HG03095 (cell line): Measurements from ENCODE around the gene PVALB.
A peak's percentile ranks its signal among the peaks of the same experiment; 100 is the strongest.

Source experiments
- ATAC-seq: cut with Tn5 transposase; IDR thresholded peaks from one replicate; pipeline ENCODE4 v1.9.1; 2021; ENCODE audit warnings: moderate library complexity; ENCODE audit not compliant: unreplicated experiment

PVALB gene

DNA sequence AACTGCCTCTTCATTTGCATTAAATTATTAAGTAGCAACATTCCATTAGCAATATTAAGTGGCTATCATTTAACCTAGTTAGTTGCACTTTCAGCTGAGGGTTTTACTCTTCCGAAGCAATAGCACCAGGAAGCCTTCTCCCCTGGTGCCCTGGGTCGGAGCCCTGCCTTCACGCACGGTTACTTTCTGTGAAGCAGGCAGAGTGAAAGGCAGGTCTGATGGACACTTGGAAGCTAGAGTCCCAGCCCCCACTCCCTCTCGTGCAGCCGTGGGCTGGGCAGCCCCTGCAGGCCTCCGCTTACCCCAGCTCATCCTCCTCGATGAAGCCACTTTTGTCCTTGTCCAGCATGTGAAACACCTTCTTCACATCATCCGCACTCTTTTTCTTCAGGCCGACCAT lies 2.0 kb downstream of the PVALB start:
- ATAC-seq: no peak

DNA sequence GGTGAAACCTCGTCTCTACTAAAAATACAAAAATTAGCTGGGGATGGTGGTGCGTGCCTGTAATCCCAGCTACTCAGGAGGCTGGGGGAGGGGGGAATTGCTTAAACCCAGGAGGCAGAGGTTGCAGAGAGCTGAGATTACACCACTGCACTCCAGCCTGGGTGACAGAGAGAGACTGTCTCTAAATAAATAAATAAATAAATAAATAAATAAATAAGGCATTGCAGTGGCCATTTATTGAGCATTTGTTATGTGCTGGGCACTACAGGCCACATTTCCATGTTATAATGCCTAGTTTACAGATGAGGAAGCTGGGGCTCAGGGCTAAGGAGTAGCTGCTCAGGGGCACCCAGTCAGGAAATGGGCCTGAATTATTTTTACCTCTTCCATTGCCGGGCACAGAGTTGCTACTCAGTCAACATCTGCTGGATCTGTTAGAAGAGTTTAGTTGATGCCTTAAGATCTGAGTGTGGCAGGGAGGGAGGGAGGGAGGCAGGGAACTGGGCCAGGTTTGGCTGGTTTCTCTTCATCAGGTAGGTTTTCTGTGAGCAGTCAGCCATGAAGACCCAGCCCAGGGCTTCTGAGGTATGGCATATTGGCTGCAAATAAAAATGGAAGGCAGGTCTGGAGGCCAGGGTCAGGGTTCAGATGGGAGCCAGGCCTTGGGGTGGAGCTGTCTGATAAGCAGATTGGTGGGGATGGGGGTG lies 5.6 kb downstream of the PVALB start:
- no peak for ATAC-seq

DNA sequence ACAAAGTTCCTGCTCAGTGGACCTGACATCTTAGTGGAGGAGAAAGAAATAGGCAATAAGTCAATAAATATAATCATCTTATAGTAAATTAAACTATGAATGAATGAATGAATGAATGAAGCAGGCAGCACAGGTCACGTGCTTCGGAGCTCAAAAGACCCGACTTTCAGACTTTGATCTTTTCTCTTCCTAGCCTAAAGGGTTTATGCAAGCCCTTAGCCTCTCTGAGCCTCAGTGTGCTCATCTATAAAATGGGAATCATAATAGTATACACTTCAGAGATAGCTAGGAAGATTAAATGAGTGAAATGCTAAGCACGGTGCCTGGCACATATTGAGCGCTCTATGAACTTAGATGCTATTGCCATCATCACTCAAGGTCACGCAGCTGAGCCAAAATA lies 7.5 kb downstream of the PVALB start:
- ATAC-seq: no peak

DNA sequence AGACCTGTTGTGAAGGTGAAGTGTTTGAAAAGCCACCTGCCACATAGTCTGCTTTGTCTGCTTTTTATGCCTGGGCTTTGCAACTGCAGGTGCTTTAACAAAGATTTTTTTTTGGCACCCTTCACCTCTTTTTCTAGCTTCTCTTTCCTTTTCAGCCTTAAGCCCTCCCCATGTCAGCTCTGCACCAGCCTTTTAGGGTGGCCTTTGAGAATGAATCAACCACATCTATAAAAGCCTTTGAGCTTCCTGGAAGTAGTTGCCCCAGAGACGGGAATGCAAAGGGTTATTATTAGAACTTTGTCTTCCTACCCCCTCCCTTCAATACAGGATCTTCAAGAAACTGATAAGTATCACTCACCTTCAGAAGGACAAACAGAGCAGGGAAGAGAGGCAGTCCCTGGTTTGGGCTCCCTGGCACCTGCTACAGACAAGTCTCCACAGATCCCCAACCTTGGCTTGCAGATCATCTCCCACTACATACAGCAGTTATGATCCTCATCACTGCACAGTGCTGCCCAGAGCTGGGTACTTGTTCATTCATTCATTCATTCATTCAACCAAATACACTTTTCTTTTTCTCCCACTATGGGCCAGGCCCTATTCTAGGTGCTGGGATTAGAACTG lies 8.0 kb downstream of the PVALB start:
- ATAC-seq: no peak

DNA sequence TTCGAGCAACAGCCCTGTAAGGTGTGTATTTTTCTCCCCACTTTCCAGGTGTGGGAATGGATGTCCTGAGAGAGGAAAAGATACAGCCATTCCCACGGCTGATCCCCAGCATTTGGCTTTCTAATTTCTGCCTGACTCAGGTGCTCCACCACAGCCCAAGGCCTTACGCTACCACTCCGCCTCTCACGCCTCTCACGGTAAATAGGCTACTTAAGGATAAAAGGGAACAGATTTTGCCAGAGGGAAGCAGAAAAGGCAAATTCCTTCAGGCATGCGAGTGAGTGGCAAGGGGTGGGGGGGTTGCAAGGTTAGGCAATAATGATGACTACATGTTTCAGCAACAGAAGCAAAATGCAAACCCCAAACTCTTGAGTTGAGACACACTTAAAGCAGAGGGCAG lies 9.2 kb downstream of the PVALB start:
- no peak for ATAC-seq

DNA sequence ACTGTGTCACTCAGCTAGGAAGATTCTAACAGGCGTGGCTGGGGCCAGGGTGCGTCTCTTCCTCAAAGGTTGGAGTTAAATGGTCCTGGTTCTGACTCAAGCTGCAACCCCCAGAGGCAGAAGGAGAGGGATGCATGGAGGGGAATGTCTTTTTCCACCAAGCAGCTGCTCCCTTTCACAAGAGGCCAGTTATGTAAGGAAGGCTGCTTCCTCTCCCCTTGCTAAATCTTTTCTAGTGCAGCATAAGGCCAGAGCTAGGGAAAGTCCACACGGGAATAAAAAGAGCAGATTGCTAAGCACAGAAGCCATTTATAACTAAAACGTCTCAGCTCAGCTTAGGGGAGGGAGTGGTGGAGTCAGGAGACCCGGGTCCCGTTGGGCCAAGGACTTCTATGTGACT lies 10.0 kb downstream of the PVALB start:
- no peak for ATAC-seq

DNA sequence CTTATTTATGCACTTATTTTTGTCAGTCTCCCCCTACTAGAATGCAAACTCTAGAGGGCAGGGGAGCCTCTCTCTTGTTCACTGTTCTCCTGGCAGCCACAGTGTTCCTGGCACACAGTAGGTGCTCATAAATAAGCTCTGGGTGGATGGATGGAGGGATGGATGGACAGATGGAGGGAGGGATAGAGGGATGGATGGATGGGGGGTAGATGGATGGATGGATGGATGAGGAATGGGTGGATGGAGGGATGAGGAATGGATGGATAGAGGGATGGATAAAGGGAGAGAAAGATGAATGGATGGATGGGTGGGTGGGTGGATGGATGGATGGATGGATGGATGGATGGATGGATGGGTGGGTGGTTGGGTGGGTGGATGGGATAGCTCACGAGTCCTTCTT lies 13.5 kb downstream of the PVALB start:
- no peak for ATAC-seq

DNA sequence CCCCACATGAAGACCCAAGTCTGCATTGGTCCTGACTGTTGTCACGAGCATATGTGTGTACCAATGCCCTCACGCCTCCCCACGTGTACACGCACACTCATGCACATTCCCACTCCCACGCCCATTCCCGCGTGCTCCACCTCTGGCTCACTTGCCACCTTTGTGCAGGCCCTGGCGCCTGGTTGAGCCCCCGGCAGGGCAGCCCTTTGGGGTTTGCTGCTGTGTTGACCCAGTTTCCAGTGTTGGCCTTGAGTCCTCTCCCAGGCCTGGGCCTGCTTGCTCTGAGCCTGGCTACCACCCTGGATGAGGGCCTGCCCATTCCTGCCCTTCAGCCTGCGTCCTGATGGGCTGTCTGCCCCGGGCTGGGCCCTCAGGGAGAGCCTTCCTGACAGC lies 18.2 kb downstream of the PVALB start:
- no peak for ATAC-seq

DNA sequence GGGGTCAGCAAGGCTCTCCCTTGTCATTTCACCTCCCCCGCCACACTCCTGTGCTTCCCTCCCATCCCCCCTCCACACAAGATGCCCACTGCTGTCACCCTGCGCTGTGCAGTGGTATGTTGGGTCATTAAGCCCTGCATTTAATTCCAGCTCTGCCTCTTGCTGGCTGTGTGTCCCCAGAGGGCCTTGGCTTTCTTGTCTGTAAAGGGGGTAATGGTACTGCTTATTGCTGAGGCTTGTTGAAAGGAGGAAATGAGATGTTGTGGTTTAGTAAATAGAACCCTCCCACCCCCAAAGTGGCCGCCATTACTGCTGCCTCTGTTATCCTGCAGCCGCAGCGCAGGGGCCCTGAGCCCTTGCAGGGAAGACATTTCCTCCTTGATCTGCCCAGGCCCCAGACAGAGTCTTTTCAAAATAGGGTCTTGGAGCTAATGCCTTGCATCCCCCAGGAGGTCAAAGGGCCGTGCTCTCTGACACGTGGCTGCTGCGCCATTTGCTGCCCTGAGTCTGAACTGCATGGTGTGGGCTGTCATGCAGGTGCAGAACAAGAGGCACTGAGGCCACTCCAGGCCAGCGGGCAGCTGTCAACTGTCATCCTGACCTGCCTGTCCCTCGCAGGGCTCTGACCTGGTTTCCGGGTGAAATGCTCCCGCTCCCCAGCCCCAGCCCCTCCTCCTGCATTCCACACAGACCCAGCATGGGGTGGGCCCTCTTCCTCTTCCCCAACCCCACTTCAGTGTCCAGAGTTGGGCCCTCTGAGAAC lies 18.7 kb downstream of the PVALB start:
- no peak for ATAC-seq

DNA sequence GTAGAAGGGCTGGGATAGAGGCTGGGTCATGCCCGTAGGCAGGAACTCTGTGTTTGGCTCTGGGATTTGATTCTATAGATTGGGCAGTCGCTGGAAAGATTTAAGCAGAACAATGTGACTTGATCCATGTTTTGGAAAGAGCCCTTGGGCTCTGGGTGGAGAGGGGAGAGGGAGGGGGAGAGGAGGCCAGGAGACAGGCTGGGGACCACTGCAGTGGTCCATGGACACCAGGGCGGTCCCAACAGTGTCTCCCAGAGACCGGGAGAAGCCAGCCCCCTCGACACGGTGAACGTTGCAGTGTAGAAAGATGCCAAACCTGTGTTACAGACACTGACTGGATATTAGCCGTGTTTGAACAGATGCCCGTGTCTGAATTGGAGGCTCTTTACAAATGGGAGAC lies 19.5 kb downstream of the PVALB start:
- no peak for ATAC-seq

DNA sequence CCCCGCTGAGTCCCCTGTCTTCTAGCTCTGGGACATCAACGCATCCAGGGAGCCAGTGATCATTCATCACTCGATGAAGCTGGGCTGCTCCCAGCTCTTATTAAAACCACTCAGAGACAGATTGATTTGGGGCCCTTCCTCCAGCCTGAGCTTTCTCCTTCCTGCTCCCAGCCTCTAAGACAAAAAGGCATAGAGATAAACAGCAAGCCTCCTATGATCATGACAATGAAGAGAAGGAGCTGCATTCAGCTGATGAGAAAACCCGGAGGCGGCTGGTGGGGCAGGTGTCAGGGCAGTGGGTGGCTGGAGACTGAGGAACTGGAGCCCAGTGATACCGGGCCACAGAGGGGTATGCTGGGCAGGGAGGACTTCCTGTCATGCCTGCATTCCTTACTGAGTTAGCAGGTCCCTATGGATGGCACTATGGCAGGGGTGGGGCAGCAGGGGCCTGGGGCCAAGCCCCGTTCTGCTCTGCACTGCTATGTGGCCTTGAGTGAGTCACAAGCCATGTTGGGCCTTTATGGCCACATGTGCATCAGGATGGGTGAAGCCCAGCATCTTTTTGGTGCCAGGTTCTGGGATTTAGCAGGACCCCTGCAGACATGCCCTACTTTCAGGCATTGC lies 20.2 kb downstream of the PVALB start:
- ATAC-seq: no peak

DNA sequence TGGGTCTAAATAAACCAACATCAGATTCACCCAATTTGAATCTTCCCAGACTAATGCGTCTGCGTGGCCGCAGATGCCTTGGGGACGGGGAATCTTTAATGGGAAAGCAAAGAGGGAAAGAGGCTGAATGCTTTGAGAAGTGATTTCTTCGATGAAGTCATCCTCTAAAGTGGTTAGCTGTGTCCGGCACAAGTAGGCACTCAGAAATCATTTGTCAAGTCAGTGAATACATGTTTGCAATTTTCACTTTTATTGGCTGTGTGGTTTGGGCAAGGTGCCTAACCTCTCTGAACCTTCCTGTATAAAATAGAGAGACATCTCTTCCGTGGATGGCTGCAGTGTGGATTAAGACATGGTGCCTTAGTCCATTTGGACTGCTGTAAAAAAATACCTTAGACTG lies 21.2 kb downstream of the PVALB start:
- ATAC-seq: no peak

DNA sequence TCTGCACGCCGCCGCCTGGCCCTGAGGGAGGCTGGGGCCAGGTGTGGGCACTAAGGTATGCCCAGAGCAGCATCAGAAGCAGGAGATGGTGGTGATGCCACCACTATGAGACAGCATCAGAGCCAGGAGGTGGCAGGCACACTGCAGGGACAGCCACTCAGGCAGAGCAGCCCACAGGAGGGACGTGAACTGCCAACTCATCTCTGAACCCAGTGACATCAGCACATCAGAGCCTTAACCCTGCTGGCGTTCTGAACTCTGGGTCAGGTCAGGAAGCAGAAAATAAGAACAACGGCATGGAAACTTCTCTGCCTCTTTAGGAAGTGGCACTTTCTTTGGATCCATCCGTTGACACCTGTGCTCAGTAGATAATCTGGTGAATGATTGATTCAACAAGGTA lies 26.2 kb downstream of the PVALB start:
- ATAC-seq: peak; percentile 68

DNA sequence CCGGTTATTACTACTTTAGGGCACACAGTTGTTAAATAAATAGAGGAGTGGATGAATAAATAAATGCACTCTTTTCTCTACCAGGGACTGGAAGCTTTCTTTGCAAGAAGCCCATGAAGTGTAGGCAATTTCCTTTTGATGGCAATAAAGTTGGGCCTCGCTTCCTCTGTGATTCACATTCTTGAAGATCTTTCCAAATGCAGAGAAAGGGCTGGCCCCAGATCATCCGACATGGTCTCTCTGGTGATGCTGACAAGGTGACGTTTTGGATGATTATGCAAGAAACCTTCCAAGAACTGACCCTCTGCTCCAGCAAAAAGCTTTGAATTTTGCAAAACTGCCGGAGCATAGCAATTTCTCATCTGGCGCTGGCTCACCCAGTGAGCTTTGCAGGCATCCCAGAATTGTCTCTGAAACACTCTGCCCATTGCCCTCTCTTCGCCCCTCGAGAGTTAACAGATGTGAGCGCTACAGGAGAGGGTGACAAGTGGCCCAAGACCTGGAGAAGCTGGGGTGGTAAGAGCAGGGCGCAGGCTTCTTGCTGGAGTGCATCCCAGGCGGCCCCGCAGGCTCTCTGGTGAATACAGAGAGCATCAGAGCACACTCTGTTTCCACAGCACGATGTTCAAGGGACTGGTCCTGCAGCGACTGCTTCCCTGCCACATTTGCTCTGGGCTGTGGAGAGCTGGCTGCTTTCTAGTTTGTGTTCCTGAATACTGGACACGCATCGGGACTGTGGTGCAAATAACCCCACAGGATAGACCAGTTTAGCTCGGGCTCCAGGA lies 29.4 kb downstream of the PVALB start:
- no peak for ATAC-seq

DNA sequence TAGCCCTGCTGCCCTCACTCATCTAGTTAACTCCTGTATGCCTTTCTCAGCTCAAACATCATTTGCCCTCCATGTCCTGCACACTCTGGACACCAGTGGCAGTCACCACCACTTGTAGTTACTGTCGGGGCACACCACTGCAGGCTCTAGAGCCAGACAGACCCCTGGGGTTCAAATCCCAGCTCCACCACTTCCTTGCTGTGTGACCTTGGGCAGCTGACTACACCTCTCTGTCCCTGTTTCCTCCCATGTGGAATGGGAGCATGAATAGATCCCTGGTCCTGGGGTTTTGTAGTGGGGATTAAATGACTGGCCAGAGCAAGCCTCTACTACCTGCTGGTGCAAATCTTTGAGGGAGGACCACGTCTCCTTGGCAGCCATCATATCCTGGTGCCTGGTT lies 33.1 kb downstream of the PVALB start:
- ATAC-seq: no peak

DNA sequence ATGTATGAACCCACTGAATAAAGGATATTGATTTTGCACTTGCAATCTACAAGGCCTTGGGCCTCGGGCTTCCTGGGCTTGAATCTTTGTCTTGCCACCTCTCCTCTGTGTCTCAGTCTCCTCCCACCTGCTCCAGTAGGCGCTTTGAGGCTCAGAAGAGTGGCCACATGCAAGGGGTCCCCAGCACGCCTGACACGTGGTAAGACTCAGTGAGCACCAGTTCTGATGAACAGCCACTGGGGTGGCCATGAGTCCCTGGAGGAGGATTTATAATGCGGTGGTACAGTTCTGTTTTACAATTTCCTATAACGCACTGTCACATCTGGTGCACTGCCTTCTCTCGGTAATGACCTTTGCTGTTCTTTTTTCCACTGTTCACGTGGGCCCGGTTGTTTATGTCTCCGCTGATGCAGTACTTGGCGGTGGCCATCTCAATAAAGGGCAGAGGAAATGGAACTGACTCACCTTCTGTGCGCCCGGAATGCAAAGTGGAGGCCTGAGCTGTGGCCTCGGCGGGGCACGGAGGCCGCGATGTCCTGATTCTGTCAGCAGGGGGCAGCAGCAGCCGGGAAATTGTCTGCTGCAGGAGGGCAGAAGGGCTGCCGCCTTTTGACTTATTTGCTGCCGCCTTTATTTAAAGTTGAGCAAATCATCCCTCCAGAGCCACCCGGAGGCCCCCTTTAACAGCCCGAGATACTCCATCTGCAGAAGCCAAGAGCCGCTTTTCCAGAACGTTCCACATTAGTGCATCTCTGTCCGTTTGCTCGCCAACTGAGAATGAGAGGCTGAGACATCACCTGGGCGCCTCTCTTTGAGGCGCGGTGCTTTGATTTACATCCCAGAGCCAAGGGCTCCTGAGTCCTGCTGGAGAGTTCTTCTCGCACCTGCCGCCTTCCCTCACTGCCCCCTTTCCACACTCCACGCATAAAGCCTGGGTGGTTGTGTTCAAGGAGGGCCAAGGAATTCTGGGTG lies 34.9 kb downstream of the PVALB start:
- peak; percentile 66 for ATAC-seq

DNA sequence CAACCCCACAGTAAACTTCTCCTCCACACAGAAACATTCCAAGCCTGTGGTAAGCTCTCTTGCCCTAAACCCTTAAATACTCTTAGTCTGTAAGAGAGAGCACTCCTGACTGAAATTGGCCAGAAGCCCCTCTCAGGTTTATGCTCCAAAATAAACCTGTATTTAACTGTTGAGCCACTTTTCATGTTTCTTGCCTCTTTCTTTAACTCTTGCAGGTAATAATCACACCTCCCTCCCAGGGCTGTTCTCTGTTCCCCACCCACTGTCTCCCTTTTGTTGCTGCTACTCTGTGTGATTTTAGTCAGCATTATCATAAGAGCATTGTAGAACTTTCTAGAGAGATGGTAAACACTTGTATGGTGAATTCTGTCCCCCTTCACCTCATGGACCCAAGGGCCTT lies 38.8 kb downstream of the PVALB start:
- no peak for ATAC-seq

DNA sequence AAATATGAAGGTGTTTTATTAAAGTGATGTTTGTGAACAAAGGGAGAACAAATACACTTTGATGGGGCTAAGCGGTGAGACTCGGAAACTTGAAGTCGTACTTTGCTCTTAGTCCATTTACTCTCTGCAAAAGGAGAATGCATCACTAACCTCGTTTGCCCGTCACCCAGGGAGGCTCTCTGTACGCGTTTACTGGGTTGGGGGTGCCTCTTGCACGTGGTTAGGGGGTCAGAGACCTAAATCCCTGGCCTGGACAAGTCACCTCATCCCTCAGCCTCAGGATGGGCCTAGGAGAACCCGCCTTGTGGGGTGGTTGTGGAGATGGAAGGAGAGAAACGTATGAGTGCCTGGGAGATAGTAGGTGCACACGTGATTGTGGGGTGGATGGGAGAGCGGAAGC lies 40.1 kb downstream of the PVALB start:
- ATAC-seq: no peak

DNA sequence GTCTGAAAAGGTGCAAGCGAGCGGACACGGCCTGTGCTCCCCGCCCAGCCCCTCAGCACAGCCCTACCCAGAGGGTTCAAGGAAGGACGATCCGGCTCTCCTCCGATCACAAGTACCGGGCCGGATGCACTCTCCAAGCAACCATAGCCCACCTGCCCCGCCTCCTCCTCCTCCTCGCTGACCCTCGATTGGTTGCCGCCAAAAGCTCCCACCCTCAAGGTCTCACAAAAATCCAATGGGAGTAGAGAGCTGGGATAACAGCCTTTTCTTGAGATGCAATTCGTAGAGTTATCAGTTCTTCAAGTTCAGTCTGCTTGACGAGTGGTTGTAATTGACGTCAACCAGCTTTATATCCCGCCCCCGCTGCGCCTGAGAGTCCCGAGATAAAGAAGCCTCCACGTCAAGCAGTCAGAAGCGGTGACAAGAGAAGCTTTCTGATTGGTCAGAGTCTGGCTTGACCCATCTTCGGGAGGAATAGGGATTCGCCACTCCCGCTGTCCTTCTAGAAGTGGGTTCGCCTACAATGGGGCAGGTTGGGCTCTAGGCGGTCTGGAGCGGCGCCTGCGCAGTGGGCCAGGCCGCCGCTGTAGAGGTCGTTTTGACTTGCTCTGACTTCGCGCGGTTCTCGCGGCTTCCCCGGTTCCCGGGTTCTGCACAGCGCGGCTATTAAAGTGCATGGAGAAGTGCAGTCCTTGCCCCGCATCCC lies 40.7 kb downstream of the PVALB start, which contains the start of gene IFT27:
TSS of gene IFT27 (minus strand) at position 156 of the 706 bp plus-strand sequence. CDS start 412 bp downstream, outside the sequence.
- peak; percentile 88 for ATAC-seq
